Measurements from ENCODE around the gene OR7C2.
"Not testable (repeated sequence)": the region's sequence is repeated elsewhere in the genome, so short reads cannot be mapped to it uniquely, and the experiment has no call there.

The OR7C2 gene

GRCh38 chr19:14941189-14941588 is at the start of gene OR7C2:
TSS of gene OR7C2 (plus strand) at chr19:14941489. CDS start at chr19:14941489, 0 bp downstream.
- DNase-seq (ENCODE audit: low spot score), result no peak

GRCh38 chr19:14901675-14902260 is 39.5 kb upstream of the OR7C2 start:
- DNase-seq (ENCODE audit: low spot score), result no peak

DNA sequence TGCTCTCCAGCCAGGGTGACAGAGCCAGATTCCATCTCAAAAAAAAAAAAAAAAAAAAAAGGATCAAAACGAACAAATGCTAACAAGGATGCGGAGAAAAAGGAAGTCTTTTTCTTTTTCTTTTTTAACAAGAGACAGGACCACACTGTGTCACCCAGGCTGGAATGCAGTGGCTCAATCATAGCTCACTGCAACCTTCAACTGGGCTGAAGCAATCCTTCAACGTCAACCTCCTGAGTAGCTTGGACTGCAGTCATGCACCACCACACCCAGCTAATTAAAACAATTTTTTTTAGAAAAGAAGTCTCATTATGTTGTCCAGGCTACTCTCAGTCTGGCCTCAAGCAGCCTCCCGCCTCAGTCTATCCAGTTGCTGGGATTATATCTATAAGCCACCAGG is 34.6 kb upstream of the OR7C2 start:
- no peak for DNase-seq (ENCODE audit: low spot score)

GRCh38 chr19:14915116-14915515 is 26.2 kb upstream of the OR7C2 start:
- DNase-seq (ENCODE audit: low spot score), result no peak

DNA sequence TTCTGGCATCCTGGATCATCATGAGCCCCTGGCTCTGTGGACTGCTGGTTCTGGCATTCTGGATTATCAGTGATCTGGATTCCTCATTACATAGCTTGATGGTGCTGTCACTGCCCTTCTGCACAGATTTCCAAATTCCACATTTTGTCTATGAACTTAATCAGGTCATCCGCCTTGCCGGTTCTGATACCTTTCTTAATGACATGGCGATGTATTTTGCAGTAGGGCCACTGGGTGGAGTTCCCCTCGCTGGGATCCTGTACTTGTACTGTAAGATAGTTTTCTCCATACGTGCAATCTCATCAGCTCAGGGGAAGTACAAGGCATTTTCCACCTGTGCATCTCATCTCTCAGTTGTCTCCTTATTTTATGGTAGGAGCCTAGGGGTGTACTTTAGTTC is 24.4 kb upstream of the OR7C2 start:
- DNase-seq (ENCODE audit: low spot score), result no peak

DNA sequence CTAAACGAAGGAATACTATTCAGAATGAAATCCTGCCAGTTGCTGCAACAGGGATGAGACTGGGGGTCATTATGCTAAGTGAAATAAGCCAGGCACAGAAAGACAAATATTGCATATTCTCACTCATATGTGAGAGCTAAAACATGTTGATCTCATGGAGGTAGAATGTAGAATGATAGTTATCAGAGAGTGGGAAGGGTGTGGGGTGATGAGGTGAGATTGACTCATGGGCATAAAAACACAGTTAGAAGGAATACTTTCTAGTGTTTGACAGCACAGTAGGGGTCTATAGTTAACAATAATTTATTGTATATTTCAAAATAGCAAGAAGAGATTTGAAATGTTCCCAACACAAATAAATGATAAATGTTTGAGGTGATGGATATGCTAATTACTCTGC is 7.8 kb upstream of the OR7C2 start:
- DNase-seq (ENCODE audit: low spot score), result no peak

DNA sequence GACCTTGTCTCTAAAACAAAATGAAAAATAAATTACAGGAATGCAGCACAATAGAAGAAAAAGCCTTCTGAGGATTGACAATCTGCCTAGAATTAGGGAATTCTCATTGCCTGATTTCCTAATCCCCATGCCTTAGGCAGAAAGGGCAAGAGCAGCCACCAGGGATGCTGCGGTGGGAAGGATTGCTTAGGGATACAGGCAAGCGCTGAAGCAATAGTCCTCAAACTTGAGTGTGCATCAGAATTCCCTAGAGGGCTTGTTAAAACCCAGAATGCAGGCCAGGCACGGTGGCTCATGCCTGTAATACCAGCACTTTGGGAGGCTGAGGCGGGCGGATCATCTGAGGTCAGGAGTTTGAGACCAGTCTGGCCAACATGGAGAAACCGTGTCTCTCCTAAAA is 1.0 kb upstream of the OR7C2 start:
- DNase-seq (ENCODE audit: low spot score), result no peak

DNA sequence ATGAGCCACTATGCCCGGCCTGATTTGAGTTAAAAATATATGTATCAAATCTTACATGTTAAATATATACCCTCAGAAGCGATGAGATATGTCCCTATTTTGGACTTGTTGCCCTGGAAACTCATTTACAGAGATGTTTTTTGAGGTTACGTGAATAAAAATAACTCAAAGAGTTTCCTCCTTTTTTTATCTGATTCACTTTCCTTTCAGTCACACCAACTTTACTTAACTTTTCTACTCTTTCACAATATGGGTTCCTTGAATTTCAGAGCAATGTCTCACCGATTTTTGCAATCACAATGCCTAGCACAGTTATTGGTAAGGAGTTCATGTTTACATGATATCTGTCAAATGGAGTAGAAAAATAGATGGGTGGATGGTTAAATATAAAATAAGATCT is 2.3 kb downstream of the OR7C2 start:
- DNase-seq (ENCODE audit: low spot score), result no peak

- DNase-seq (ENCODE audit: low spot score), result no peak
Measured at GRCh38 chr19:14944456-14944855, 3.2 kb downstream of the OR7C2 start.

- not testable (repeated sequence) for DNase-seq (ENCODE audit: low spot score)
Measured at GRCh38 chr19:14949413-14949812, 8.1 kb downstream of the OR7C2 start.

DNA sequence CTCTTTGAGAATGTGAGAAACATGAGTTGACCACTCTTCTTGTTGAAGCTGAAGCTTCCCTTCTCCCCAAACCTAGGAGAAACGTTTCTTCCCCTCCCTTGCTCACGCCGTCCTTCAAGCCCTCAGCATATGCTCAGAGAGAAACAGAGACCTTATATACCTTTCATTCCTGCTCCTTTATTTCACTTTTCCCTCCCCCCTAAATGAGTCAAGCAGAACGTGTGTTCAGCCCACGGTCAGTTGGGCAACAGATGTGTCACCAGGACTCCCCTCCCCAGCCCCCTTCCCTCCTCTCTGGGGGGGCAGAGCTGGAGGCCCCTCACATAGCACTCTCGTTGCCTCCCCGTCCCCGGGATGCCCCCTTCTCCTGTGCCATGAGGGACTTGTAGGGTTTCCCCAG is 8.6 kb downstream of the OR7C2 start:
- no peak for DNase-seq (ENCODE audit: low spot score)

GRCh38 chr19:14950421-14950820 is 9.1 kb downstream of the OR7C2 start:
- DNase-seq (ENCODE audit: low spot score), result no peak

GRCh38 chr19:14952767-14953166 is 11.5 kb downstream of the OR7C2 start:
- DNase-seq (ENCODE audit: low spot score), result no peak

DNA sequence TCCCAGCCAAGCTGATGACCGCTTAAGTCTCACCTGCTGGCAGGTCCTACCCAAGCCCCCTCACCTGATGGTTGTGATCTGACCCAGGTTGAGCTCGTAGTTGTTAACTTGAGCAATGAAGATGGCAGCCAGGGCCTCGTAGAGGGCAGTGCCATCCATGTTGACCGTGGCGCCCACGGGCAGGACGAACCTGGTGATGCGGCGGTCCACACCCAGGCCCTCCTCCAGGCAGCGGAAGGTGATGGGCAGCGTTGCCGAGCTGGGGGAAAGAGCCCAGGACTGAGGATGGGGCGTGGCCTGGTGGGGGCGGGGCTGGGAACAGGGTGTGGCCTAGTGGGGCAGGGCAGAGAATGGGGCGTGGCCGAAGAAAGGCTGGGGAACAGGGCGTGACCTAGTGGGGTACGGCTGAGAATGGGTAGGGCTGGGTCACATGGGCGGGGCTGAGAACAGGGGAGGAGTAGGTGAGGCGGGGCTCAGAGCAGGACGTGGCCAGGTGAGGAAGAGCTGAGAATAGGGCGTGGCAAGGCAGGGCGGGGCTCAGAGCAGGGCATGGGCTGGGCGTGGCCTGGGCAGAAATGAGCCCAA is 12.9 kb downstream of the OR7C2 start:
- DNase-seq (ENCODE audit: low spot score), result no peak

- no peak for DNase-seq (ENCODE audit: low spot score)
Measured at GRCh38 chr19:14957464-14957863, 16.2 kb downstream of the OR7C2 start.

GRCh38 chr19:14959263-14959662 is 18.0 kb downstream of the OR7C2 start:
- no peak for DNase-seq (ENCODE audit: low spot score)

DNA sequence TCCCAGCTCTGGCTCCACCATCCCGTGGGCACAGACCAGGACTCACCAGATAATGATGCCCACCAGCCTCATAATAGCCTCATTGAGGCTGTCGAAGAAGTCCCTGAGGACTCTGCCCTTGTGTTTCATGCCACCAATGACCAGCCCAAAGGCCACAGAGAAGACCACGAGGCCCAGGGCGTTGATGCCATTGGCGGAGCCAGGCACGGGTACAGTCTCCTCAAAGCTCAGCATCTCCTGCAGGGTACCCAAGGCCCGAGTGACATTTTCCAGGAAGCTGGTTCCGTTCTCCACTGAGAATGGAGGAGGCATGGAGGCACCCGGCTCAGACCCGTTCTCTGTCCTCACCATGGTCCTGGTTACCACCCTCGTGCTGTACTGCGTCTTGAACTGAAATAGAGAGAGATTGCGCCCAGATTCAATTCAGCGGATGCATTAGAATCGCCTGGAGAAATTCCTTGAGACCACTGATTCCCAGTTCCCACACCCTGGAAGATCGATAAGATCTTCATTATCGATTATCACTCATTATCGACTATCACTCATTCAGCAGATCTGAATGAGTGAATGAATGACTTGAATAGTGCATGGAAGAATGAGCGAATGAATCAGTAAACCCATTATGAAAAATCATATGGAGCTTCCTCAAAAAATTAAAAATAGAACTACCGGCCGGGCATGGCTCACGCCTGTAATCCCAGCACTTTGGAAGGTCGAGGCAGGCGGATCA is 20.8 kb downstream of the OR7C2 start:
- no peak for DNase-seq (ENCODE audit: low spot score)

DNA sequence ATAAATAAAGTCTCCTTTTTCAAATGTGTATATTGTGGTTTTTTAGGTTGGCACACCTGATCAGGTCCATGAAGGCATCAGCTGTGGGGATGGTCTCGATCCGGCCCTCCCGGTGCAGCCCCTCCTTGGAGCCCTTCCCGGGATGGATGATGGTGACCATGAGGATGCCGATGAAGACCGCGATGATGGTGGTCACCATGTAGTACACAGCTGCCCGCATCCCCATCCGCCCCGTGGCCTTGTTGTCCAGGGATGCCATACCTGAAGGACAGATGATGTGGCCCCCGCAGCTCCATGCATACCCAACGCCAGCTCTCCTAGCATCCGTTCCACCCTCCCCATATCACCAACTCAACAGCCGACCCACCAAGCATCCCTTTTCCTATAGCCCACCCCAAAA is 27.0 kb downstream of the OR7C2 start:
- no peak for DNase-seq (ENCODE audit: low spot score)

DNA sequence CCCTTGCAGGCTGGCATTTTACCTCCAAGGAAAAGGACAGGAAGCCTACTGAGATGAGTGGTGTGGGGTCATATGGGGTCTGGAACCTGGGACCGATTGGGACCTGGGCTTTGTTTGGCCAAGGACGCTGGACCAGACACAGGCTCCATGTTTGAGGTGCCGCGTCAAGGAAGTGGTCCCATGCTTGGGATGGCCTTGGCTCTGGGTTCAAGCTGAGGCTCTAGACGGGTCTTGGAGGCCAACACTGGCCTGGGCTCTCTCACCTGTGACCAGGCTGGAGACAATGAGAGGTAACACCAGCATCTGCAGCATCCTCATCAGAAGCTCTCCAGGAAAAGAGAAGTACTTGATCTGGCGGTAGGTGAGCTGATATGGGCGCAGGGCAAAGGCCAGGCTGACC is 30.2 kb downstream of the OR7C2 start:
- DNase-seq (ENCODE audit: low spot score), result no peak

DNA sequence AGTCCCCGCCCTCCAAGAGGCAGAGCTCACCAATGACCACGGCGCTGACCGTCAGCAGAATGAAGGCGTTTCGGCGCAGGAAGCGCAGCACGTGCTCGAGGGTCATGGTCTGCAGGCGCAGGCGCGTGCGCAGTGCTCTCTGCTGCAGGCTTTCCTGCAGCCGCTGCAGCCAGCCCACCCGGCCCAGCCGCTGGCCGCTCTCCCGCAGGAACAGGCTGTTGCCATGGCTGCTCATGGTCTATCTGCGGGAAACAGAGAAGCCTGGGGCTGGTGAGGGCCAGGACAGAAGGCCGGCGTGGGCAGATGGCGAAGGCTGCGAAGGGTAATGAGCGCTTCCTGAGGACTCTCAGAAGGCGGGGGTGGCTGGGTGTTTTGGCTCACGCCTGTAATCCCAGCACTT is 31.4 kb downstream of the OR7C2 start:
- no peak for DNase-seq (ENCODE audit: low spot score)

GRCh38 chr19:14974488-14974887 is 33.2 kb downstream of the OR7C2 start:
- DNase-seq (ENCODE audit: low spot score), result no peak

DNA sequence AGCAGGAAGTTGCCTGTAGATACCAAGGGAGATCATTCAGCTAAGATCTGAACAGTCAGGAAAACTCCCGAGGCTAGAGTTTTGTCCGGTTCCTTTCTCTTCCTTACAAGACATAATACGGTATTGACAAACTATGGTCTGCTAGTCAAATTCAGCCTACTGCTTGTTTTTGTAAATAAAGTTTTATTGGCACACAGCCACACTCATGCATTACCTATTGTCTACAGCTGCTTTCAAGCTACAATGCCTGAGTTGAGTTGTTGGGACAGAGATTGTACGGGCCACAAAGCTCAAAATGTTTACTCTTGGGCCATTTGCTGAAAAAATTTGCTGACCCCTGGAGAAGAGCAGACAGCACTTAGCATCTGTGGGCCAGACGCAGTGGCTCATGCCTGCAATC is 35.8 kb downstream of the OR7C2 start:
- no peak for DNase-seq (ENCODE audit: low spot score)

GRCh38 chr19:14978161-14978776 is 37.0 kb downstream of the OR7C2 start:
- DNase-seq (ENCODE audit: low spot score), result no peak
